ACHN (cell line): ENCODE results near the gene OXER1.

Source experiments
- DNase-seq: peaks from one replicate; pipeline ENCODE4 v3.0.0-alpha.2; 2015
- in situ Hi-C: cut with HindIII; loops from 2 replicates; pipeline ENCODE4 v1.10.0; 2017; ENCODE audit warnings: low sequenced_read_pairs, low pct_ligation_motif_present, low pct_unique_long_range_greater_than_20kb

Gene OXER1

GRCh38 chr2:42757981-42758740, 5.8 kb downstream of the OXER1 start:
- no peak for DNase-seq
- in situ Hi-C loops: no loop called here

- in situ Hi-C loops: no loop called here
- no peak for DNase-seq
Measured at GRCh38 chr2:42756966-42757513, 6.9 kb downstream of the OXER1 start.

GRCh38 chr2:42756150-42756775, 7.7 kb downstream of the OXER1 start:
- no peak for DNase-seq
- in situ Hi-C loops: no loop called here

GRCh38 chr2:42755191-42755880, 8.6 kb downstream of the OXER1 start:
- DNase-seq: no peak
- in situ Hi-C loops: no loop called here

- DNase-seq: no peak
- in situ Hi-C loops: no loop called here
Measured at GRCh38 chr2:42754776-42755140, 9.2 kb downstream of the OXER1 start.

GRCh38 chr2:42754021-42754775, 9.7 kb downstream of the OXER1 start:
- in situ Hi-C loops: no loop called here
- no peak for DNase-seq

GRCh38 chr2:42752816-42753813, 10.8 kb downstream of the OXER1 start:
- DNase-seq: no peak
- in situ Hi-C loops: no loop called here

- no peak for DNase-seq
- in situ Hi-C loops: no loop called here
Measured at GRCh38 chr2:42752314-42752713, 11.6 kb downstream of the OXER1 start.

- in situ Hi-C loops: no loop called here
- no peak for DNase-seq
Measured at GRCh38 chr2:42748840-42749239, 15.1 kb downstream of the OXER1 start.

- in situ Hi-C loops: no loop called here
- no peak for DNase-seq
Measured at GRCh38 chr2:42747422-42747821, 16.5 kb downstream of the OXER1 start.

- in situ Hi-C loops: no loop called here
- DNase-seq: no peak
Measured at GRCh38 chr2:42744545-42745082, 19.3 kb downstream of the OXER1 start.

- in situ Hi-C loops: no loop called here
- DNase-seq: no peak
Measured at GRCh38 chr2:42743659-42743990, 20.3 kb downstream of the OXER1 start.

- DNase-seq: no peak
- in situ Hi-C loops: no loop called here
Measured at GRCh38 chr2:42742740-42743658, 20.9 kb downstream of the OXER1 start.

GRCh38 chr2:42741140-42741539, 22.8 kb downstream of the OXER1 start:
- no peak for DNase-seq
- in situ Hi-C loops: no loop called here

GRCh38 chr2:42736598-42737322, 27.2 kb downstream of the OXER1 start:
- in situ Hi-C loops: no loop called here
- no peak for DNase-seq

GRCh38 chr2:42733852-42734251, 30.1 kb downstream of the OXER1 start:
- DNase-seq: no peak
- in situ Hi-C loops: no loop called here
